Breast epithelium (tissue), 4 donors: Measurements from ENCODE around the gene DNAH17. TPM values are rescaled to one million over a fixed set of nuclear protein-coding genes. Genes with fewer than 3 reads are reported as not detected.

ENCODE experiments used
- DNase-seq, 2 donors: peaks; one replicate each; pipeline ENCODE4 v3.0.0-alpha.2; 2019; ENCODE audit warnings: low spot score in 2 of 2
- H3K27ac ChIP-seq, 2 donors: fragments of 200-600 bp; sonication (generic) in 1 of 2; one replicate each; pipeline ENCODE4 v1.5.1; 2016 to 2019; ENCODE audit warnings: mild to moderate bottlenecking in 1 of 2
- H3K27me3 ChIP-seq, 2 donors: fragments of 200-600 bp; sonication (generic) in 1 of 2; one replicate each; pipeline versions ENCODE4 v1.5.1 to v1.6.0; 2017 to 2019; ENCODE audit warnings: control low read depth in 1 of 2, mild to moderate bottlenecking in 1 of 2
- H3K36me3 ChIP-seq: fragments of 200-600 bp; one replicate; pipeline ENCODE4 v1.5.1; 2019
- H3K4me1 ChIP-seq, 2 donors: fragments of 200-600 bp; sonication (generic); one replicate each; pipeline ENCODE4 v1.5.1; 2016 to 2019; ENCODE audit warnings: control low read depth in 1 of 2
- H3K4me3 ChIP-seq, 3 donors: fragments of 200-600 bp; sonication (generic); 1 replicate in 2 of 3; 2 replicates in 1 of 3; pipeline ENCODE4 v1.5.1; 2016 to 2019; ENCODE audit warnings: mild to moderate bottlenecking in 3 of 3, moderate library complexity in 2 of 3
- H3K9me3 ChIP-seq, 2 donors: fragments of 200-600 bp; sonication (generic) in 1 of 2; one replicate each; pipeline ENCODE4 v1.5.1; 2016 to 2019; ENCODE audit warnings: control low read depth in 1 of 2
- CTCF ChIP-seq, 3 donors: fragments of 450-650 bp; IDR thresholded peaks; one replicate each; pipeline ENCODE4 v1.5.1; 2016 to 2017; ENCODE audit warnings: antibody characterized with exemption in 3 of 3, mild to moderate bottlenecking in 3 of 3, moderate library complexity in 3 of 3
- POLR2A ChIP-seq: fragments of 450-650 bp; IDR thresholded peaks from one replicate; pipeline ENCODE4 v1.6.1; 2016; ENCODE audit warnings: antibody characterized with exemption, mild to moderate bottlenecking, moderate library complexity
- POLR2AphosphoS5 ChIP-seq, 3 donors: sonication (generic); formaldehyde crosslinking; IDR thresholded peaks; one replicate each; pipeline ENCODE4 v1.6.1; 2017; ENCODE audit warnings: antibody characterized with exemption in 3 of 3
- intact Hi-C: fragments of 100-400 bp; cut with DNase I; formaldehyde crosslinking; loops from one replicate; pipeline ENCODE4 v1.15.1; 2023; ENCODE audit warnings: low total_unique reads
- total RNA-seq, 3 donors: library from RNA; depleted of rRNA; stranded (reverse); fragments of >200 nt; gene quantifications; one replicate each; pipeline ENCODE4 v1.1.0, GENCODE V29; 2016

Gene DNAH17
- total RNA-seq, 3 donors from 2014 or later, result 0.15 to 0.33 TPM; not detected in 1

- intact Hi-C loops, result no loop called here
These were observed 101.0 kb downstream of the DNAH17 start for GRCh38 chr17:78476149-78476548.

GRCh38 chr17:78475211-78475610 lies 102.0 kb downstream of the DNAH17 start:
- H3K27me3 ChIP-seq, result no peaks in the 10 kb centered on the region
- no peaks in the 10 kb centered on the region for H3K4me1 ChIP-seq
- TF ChIP-seq POLR2AphosphoS5 (IDR thresholded peaks at IDR 0.05) (no peak), CTCF (IDR thresholded peaks at IDR 0.05) (no peak), POLR2A (no peak)
- H3K9me3 ChIP-seq, result no peaks in the 10 kb centered on the region
- intact Hi-C loops, result no loop called here
- H3K27ac ChIP-seq, result no peak overlapping the region
- H3K4me3 ChIP-seq, result no peak overlapping the region
- H3K36me3 ChIP-seq, result no peaks in the 10 kb centered on the region
- no peak for DNase-seq

More at GRCh38 chr17:78476149-78476548, 101.0 kb downstream of the DNAH17 start:
- TF ChIP-seq POLR2A (no peak), POLR2AphosphoS5 (IDR thresholded peaks at IDR 0.05) (no peak)
- H3K4me3 ChIP-seq, result no peak overlapping the region
- no peaks in the 10 kb centered on the region for H3K27me3 ChIP-seq
- no peaks in the 10 kb centered on the region for H3K9me3 ChIP-seq
- no peak overlapping the region for H3K27ac ChIP-seq
- no peak for DNase-seq
- H3K4me1 ChIP-seq, result no peaks in the 10 kb centered on the region
- no peaks in the 10 kb centered on the region for H3K36me3 ChIP-seq

GRCh38 chr17:78474614-78475146 lies 102.5 kb downstream of the DNAH17 start:
- intact Hi-C loops, result no loop called here
- H3K4me1 ChIP-seq, result no peaks in the 10 kb centered on the region
- H3K27me3 ChIP-seq, result no peaks in the 10 kb centered on the region
- H3K27ac ChIP-seq, result no peak overlapping the region
- no peaks in the 10 kb centered on the region for H3K9me3 ChIP-seq
- no peak for DNase-seq
- H3K4me3 ChIP-seq, result no peak overlapping the region
- H3K36me3 ChIP-seq, result no peaks in the 10 kb centered on the region
- no peak for TF ChIP-seq POLR2A
- TF ChIP-seq POLR2AphosphoS5 (IDR thresholded peaks at IDR 0.05), result no peak

- Histone ChIP-seq H3K9me3 (no peaks in the 10 kb centered on the region), H3K27me3 (no peaks in the 10 kb centered on the region)
These were observed 103.1 kb downstream of the DNAH17 start for GRCh38 chr17:78473951-78474613.

GRCh38 chr17:78472035-78472905 lies 104.9 kb downstream of the DNAH17 start:
- no peak for DNase-seq
- intact Hi-C loops, result no loop called here
- Histone ChIP-seq H3K4me3 (no peak overlapping the region), H3K27ac (no peak overlapping the region), H3K36me3 (no peaks in the 10 kb centered on the region), H3K9me3 (no peaks in the 10 kb centered on the region), H3K4me1 (no peaks in the 10 kb centered on the region), H3K27me3 (no peaks in the 10 kb centered on the region)
- TF ChIP-seq POLR2AphosphoS5 (IDR thresholded peaks at IDR 0.05) (no peak), CTCF (IDR thresholded peaks at IDR 0.05) (no peak)

More at GRCh38 chr17:78473951-78474613, 103.1 kb downstream of the DNAH17 start:
- intact Hi-C loops, result no loop called here
- Histone ChIP-seq H3K27ac (no peak overlapping the region), H3K4me1 (no peaks in the 10 kb centered on the region), H3K36me3 (no peaks in the 10 kb centered on the region), H3K4me3 (no peak overlapping the region)
- TF ChIP-seq CTCF (IDR thresholded peaks at IDR 0.05) (no peak), POLR2AphosphoS5 (IDR thresholded peaks at IDR 0.05) (no peak), POLR2A (no peak)
- no peak for DNase-seq

- Histone ChIP-seq H3K27me3 (no peaks in the 10 kb centered on the region), H3K4me1 (no peaks in the 10 kb centered on the region), H3K9me3 (no peaks in the 10 kb centered on the region), H3K36me3 (no peaks in the 10 kb centered on the region), H3K4me3 (no peak overlapping the region), H3K27ac (no peak overlapping the region)
- TF ChIP-seq CTCF (IDR thresholded peaks at IDR 0.05), result no peak
- TF ChIP-seq POLR2A, result no peak
- TF ChIP-seq POLR2AphosphoS5 (IDR thresholded peaks at IDR 0.05), result no peak
- DNase-seq, result no peak
- intact Hi-C loops, result no loop called here
These were observed 105.6 kb downstream of the DNAH17 start for GRCh38 chr17:78471635-78472034.
